GM21825 (cell line): ENCODE data around the gene ANKRD66.
"Not testable (repeated sequence)": the region's sequence is repeated elsewhere in the genome, so short reads cannot be mapped to it uniquely, and the experiment has no call there.

Source experiments
- ATAC-seq: cut with Tn5 transposase; IDR thresholded peaks from one replicate; pipeline ENCODE4 v1.9.1; 2021; ENCODE audit warnings: mild to moderate bottlenecking, moderate library complexity; ENCODE audit not compliant: unreplicated experiment

The ANKRD66 gene

DNA sequence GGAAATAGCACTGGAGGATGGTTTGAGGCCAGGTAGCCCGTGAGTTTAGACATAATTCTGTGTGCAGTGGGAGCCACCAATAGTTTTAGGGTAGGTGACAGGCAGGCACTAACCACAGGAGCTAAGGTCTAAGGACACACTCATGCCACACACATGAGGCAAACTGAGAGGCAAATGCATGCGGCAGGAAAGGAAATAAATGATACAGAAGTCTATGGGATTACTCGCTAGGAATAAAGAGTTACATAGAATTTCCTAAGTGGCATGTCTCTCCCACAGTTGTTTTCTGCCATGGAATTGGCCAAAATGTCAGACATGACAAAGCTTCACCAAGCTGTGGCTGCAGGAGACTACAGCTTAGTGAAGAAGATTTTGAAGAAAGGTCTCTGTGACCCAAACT, 4.9 kb downstream of the ANKRD66 start:
- no peak for ATAC-seq

- no peak for ATAC-seq
These were observed 9.1 kb downstream of the ANKRD66 start for GRCh38 chr6:46755865-46756264.

GRCh38 chr6:46756469-46757213, 9.9 kb downstream of the ANKRD66 start:
- no peak for ATAC-seq

- no peak for ATAC-seq
These were observed 10.5 kb downstream of the ANKRD66 start for GRCh38 chr6:46757214-46757596.

DNA sequence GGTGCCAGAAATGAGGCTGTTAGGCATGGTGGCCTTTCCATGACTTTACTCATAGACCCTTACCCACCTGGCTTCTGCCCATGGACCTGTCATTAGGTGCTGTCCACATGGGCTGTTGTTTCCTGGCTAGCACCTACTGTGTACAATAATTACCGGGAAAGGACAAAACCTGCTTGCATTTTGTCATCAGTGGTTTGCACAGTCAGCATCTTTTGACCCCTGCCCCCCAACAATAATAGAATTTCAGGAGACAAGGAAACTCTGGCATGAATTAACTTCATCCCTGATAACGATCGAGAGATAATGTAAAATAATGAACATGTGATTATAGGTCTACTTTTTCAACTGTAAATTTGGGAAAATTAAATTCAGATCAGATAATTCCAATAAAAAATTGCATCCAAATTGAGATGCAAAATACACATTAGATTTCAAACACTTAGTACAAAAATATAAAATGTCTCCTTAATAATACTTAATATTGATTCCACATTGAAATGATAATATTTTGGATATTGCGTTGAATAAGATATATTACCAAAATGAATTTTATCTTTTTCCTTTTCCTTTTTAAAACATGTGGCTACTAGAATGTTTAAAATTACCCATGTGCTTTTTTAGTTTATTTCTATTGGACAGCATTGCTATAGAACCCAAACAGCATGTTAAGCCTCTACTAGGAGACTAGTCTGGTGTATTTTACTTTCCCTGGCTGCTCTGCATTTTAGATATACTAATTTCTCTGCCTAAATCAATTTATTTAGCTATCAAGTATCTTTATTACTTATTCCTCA, 12.4 kb downstream of the ANKRD66 start:
- ATAC-seq, result no peak

- ATAC-seq, result no peak
These were observed 14.2 kb downstream of the ANKRD66 start for GRCh38 chr6:46760925-46761324.

DNA sequence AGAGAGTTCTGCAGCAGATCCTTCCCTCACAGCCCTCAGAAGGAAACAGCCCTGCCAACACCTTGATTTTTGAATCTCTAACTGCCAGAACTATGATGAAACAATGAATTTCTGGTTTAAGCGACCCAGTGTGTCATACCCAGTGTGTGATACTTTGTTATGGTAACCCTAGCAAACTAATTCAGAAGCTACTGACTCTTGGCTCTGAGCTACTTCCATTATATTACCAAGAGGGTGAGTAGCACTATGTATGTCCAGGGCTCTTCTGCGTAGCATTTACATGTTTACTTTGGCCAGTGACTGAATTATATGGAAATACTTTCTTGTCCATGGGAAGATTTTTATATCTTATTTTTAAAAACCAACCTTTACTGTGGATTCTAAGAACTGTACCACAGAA, 16.7 kb downstream of the ANKRD66 start:
- ATAC-seq, result no peak

DNA sequence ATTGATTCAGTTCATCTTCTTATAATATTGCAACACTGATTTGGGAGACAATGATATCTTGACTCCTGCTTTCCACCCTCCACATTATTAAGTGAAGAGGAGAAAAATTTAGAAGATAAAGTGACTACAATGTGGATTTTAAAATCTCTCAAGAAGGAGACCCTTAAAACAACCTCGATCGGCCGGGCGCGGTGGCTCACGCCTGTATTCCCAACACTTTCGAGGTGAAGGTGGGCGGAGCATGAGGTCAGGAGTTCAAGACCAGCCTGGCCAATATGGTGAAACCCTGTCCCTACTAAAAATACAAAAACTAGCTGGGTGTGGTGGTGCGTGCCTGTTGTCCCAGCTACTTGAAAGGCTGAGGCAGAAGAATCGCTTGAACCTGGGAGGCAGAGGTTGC, 17.5 kb downstream of the ANKRD66 start:
- ATAC-seq, result not testable (repeated sequence)

- ATAC-seq, result no peak
These were observed 18.2 kb downstream of the ANKRD66 start for GRCh38 chr6:46764961-46765360.

DNA sequence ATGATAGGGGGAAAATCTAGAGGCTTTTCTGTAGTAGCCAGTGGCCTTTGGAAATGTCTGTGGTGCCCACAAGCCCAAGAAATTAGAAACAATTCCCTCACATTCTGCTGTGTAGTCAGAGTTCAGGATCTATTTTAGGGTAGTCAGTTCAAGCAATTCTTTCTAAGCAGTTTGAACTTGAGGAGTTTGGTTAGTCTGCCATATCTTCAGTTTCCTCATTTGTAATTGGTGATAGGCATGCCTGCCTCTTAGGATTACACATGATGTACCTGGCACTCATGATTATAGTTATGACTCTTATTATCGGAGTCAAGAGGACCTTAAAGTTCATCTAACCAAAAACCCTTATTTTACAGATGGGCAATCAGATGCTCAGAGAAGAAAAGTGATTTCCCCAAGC, 25.3 kb downstream of the ANKRD66 start:
- ATAC-seq, result no peak

DNA sequence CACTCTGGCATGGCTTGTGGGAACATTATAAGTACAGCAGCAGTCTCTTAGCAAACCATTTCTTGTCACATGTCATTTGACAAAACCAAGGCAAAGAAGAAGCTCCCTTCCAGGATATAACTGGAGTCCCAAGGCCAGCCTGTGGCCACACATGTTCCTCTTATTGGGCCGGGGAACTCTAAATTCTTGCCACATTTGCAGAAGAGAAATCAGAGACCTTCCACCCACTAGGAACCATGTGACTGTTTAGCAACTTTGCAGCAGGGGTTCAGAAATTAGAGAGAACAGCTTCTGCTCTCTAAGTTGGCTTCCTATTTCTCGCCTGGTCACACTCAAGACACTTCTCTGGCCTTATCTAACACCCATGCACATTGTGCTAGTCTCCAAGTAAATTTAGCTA, 26.0 kb downstream of the ANKRD66 start:
- no peak for ATAC-seq

DNA sequence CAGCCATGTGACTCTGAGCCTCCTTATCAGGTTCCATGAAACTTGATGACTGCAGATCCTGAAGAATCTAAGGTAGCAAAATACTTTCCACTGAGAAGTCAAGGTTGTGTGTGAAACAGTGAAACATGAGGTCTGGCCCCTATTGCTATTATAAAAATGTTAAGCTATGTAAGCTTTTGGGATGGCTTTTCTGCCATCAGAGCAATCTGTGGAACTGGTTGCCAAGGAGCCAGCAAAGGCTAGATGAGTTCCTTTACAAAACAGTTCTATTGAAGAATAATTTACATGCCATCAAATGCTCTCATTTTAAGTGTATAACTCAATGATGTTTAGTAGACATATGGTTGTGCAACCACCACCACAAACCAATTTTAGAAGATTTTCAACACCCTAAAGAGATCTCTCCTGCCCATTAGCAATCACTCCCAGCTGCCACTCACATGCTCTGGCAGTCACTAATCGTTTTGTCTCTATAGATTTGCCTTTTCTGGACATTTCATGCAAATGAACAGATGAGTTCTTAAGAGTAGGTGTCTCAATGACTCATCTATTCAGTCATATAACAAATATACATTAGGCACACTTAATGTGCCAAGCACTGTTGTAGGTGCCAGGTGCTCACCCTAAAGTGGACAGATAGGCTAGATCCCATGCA, 26.6 kb downstream of the ANKRD66 start:
- no peak for ATAC-seq

- not testable (repeated sequence) for ATAC-seq
These were observed 28.0 kb downstream of the ANKRD66 start for GRCh38 chr6:46774736-46775135.

DNA sequence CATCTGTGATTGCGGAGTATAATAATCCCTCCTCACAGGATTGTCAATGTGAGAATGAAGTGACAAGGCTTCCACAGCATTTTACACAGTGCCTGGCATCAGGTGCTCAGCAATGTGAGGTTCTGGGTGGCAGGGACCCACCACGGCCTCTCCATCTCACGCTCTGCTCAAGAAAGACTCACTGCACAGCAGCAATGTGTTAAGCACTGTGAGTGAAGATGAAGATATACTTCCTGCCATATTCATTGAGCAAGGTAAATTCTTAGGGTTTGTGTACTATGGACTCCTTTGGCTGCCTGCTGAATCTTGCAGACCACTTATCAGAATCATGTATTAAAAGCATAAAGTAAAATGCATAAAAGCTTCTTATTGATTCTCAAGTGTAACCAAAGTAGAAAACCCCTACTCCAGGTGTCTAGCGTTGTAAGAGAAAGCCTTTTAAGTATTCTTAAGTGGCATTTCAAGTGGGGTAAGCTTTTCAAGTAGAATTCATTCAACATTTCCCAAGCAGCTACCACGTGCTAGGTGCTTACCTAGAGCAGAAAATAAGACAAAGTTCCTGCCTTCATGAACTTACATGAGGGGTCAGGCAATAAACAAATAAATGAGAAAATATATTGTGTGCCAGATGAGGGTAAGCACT, 29.5 kb downstream of the ANKRD66 start:
- ATAC-seq, result no peak

DNA sequence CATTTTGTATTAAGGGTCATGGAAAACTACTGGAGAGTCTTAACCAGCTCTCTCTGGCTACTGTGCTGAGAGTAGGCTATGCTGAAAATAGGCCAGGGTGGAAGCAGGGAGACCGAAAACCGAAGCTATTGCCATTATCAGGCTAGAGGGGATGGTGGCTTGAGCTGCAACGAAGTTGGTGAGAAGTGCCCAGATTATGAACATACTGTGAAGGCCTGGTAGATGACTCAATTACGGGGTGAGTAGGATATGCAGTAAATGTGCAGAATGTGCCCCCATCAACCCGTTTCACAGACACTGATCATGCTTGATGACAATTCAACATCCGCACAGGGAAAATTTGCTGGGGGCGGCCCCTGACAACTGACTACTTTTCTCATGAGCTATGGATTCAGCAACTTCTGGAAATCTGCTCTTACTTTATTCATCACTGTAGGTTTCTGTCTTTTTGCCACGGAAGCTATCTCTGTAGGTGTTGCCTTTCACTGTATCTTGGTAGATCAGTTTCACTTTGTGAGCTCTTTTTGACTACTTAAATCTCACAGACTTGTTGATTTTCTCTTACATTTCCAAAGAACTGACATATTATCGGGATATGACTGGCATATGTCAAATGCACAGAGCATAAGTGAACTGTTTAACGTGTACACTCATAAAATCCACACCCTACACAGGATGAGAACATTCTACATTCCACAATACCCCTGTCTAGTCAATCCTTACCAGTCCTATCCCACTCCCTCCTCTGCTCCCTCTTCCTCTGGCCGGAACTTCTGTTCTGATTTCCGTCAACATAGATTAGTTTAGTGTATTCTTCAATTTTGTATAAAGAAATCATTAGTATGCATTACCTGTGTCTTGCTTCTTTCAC, 31.0 kb downstream of the ANKRD66 start:
- no peak for ATAC-seq

DNA sequence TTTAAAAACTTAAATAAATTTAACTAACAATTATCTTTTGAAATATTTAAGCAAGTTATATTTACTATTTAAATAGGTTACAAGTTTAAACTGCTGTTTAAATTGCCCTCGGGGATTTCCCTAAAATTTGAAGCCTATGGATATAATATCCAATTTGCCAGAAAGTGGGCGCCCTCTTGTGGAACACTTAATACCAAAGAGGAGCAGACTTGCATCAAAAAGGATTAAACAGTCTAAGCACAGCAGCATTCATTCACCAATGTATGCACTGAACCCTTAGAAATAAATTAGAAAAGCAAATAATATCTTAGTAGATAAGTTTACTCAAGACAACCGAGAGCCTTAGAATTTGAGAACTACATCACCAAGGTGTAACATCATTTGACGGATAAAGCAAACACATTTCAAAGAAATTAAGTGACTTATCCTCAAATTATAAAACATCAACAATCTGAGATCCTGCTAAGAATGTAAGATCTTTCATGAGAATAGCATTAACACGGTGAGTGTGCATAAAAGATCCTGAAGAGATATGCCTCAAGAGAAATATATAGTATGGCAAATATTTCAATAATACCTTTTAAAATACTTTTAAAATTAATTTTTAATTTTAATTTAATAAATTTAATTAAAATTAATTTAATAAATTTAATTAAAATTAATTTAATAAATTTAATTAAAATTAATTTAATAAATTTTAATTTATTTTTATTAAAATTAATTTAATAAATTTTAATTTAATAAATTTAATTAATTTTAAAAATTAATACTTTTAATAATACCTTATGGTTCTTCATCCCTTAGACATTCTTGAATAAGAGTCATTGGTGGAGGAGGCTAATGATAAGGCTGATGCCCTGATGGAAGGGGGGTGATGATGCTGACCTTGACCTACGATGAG, 35.0 kb downstream of the ANKRD66 start:
- no peak for ATAC-seq

- no peak for ATAC-seq
These were observed 37.8 kb downstream of the ANKRD66 start for GRCh38 chr6:46784535-46784934.

GRCh38 chr6:46787871-46788540, 41.3 kb downstream of the ANKRD66 start:
- no peak for ATAC-seq

DNA sequence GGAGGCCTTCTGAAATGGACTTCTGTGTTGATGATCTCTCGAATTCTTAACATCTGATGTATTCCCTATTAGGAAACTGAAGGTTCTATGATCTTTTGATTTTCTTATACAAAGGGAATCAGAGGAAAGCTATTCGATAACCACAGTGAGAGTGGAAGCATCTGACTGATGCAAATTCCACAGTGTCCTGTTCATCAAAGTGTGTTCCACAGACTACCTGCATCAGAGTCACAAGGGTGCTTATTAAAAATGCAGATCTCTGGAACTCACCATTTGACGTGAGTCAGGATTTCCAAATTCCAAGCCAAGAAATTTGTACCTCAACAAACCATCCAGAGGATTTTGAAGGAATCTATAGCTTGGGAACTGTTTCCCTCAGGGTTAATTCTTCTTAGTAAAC, 42.1 kb downstream of the ANKRD66 start:
- ATAC-seq, result no peak
